H1 (cell line): ENCODE data around the gene FHDC1. TPM values are rescaled to one million over a fixed set of nuclear protein-coding genes. Genes with fewer than 3 reads are reported as not detected.

Experiments
- CTCF ChIA-PET: fragments of 300-600 bp; sonication (Branson Sonifier 250); formaldehyde crosslinking; loops from one replicate; lab custom pipeline; 2021; ENCODE audit not compliant: partially characterized antibody; lab: Charles Lee
- POLR2A ChIA-PET: fragments of 300-600 bp; sonication (Branson Sonifier 250); formaldehyde crosslinking; loops from one replicate; lab custom pipeline; 2021; ENCODE audit warnings: inconsistent platforms; ENCODE audit not compliant: partially characterized antibody; lab: Charles Lee
- DNase-seq, 2 experiments: peaks; one replicate each; pipeline versions ENCODE4 v3.0.0 to v3.0.0-alpha.2; 2010 to 2022; ENCODE audit warnings: low spot score in 2 of 2, low read depth in 1 of 2, mixed read lengths in 1 of 2
- FAIRE-seq: peaks from 2 replicates; lab custom pipeline; 2011; peaks lifted over from hg19 to GRCh38; lab: Jason Lieb, UNC
- H2AFZ ChIP-seq: 2 replicates; pipeline ENCODE4 v1.8.1; 2012; ENCODE audit warnings: low read length, inconsistent platforms
- H2AK5ac ChIP-seq: 2 replicates; pipeline ENCODE4 v1.6.1; 2013; ENCODE audit warnings: low read depth, low read length
- H2BK120ac ChIP-seq: replicated peaks from 2 replicates; pipeline ENCODE3; 2013; ENCODE audit warnings: low read depth, low read length, inconsistent platforms
- H2BK12ac ChIP-seq: 2 replicates; pipeline ENCODE4 v1.6.1; 2013; ENCODE audit warnings: low read depth, low read length
- H2BK15ac ChIP-seq: 2 replicates; pipeline ENCODE4 v1.6.1; 2013; ENCODE audit warnings: low read length
- H2BK20ac ChIP-seq: 2 replicates; pipeline ENCODE4 v1.6.1; 2013; ENCODE audit warnings: low read length
- H2BK5ac ChIP-seq: 2 replicates; pipeline ENCODE4 v1.6.1; 2013; ENCODE audit warnings: low read depth, low read length
- H3K14ac ChIP-seq: 2 replicates; pipeline ENCODE4 v1.6.1; 2013; ENCODE audit warnings: inconsistent platforms; ENCODE audit not compliant: insufficient read length
- H3K18ac ChIP-seq: 2 replicates; pipeline ENCODE4 v1.6.1; 2013; ENCODE audit warnings: low read length; ENCODE audit errors: extremely low read depth
- H3K23ac ChIP-seq: 2 replicates; pipeline ENCODE4 v1.6.1; 2013; ENCODE audit warnings: inconsistent platforms; ENCODE audit not compliant: insufficient read length
- H3K23me2 ChIP-seq: 2 replicates; pipeline ENCODE4 v1.6.1; 2013; ENCODE audit warnings: low read depth, low read length
- H3K27ac ChIP-seq: 2 replicates; pipeline ENCODE4 v1.6.1; 2011; ENCODE audit warnings: low read depth, low read length, inconsistent platforms
- H3K27me3 ChIP-seq, 4 experiments: replicated peaks in 1 of 4; 1 replicate in 1 of 4; 2 replicates in 3 of 4; pipeline versions ENCODE4 v1.6.1 to v1.8.1; 2011 to 2013; ENCODE audit warnings: low read length in 3 of 4, mild to moderate bottlenecking in 3 of 4, inconsistent platforms in 2 of 4, mixed read lengths in 2 of 4, moderate library complexity in 1 of 4; ENCODE audit not compliant: control insufficient read depth in 3 of 4, insufficient read depth in 3 of 4; ENCODE audit errors: extremely low read depth in 1 of 4
- H3K36me3 ChIP-seq, 4 experiments: 2 replicates each; pipeline versions ENCODE4 v1.6.1 to v1.8.1; 2011 to 2013; ENCODE audit warnings: mild to moderate bottlenecking in 4 of 4, low read length in 3 of 4, moderate library complexity in 2 of 4, control low read depth in 1 of 4, inconsistent platforms in 1 of 4; ENCODE audit not compliant: insufficient read depth in 4 of 4, control insufficient read depth in 2 of 4
- H3K4ac ChIP-seq: replicated peaks from 2 replicates; pipeline ENCODE3; 2013; ENCODE audit warnings: low read length, low read depth, mixed read lengths, inconsistent platforms; ENCODE audit not compliant: insufficient read length
- H3K4me1 ChIP-seq, 4 experiments: replicated peaks in 1 of 4; 1 replicate in 1 of 4; 2 replicates in 3 of 4; pipeline versions ENCODE4 v1.6.1 to v1.8.1; 2011 to 2013; ENCODE audit warnings: low read length in 3 of 4, inconsistent platforms in 2 of 4, mixed read lengths in 1 of 4; ENCODE audit not compliant: insufficient read depth in 4 of 4, control insufficient read depth in 3 of 4
- H3K4me2 ChIP-seq, 2 experiments: 2 replicates each; pipeline versions ENCODE4 v1.6.1 to v1.8.1; 2011 to 2013; ENCODE audit warnings: low read depth in 2 of 2, low read length in 2 of 2, control low read depth in 1 of 2, inconsistent platforms in 1 of 2, mild to moderate bottlenecking in 1 of 2; ENCODE audit not compliant: insufficient read depth in 1 of 2
- H3K4me3 ChIP-seq, 4 experiments: fragments of 200-600, 300-600 bp in 1 of 4; sonication (generic), shearing (Covaris generic), sonication (Bioruptor Twin) in 1 of 4; 2 replicates each; pipeline versions ENCODE4 v1.5.1 to v1.8.1; 2011 to 2016; ENCODE audit warnings: low read length in 4 of 4, low read depth in 3 of 4, control low read depth in 2 of 4, inconsistent platforms in 2 of 4, mild to moderate bottlenecking in 2 of 4, mixed read lengths in 1 of 4, moderate library complexity in 1 of 4; ENCODE audit not compliant: insufficient read depth in 2 of 4; ENCODE audit errors: extremely low read depth in 1 of 4
- H3K56ac ChIP-seq: replicated peaks from 2 replicates; pipeline ENCODE3; 2013; ENCODE audit warnings: low read depth, mild to moderate bottlenecking, mixed read lengths, low read length, inconsistent platforms; ENCODE audit not compliant: insufficient read length
- H3K79me1 ChIP-seq: 2 replicates; pipeline ENCODE4 v1.6.1; 2013; ENCODE audit warnings: low read depth, low read length, control low read depth
- H3K79me2 ChIP-seq, 2 experiments: 2 replicates each; pipeline versions ENCODE4 v1.6.1 to v1.8.1; 2012 to 2013; ENCODE audit warnings: low read length in 2 of 2, mild to moderate bottlenecking in 2 of 2, inconsistent platforms in 1 of 2; ENCODE audit not compliant: insufficient read depth in 2 of 2, control insufficient read depth in 1 of 2
- H3K9ac ChIP-seq, 4 experiments: replicated peaks in 1 of 4; 1 replicate in 1 of 4; 2 replicates in 3 of 4; pipeline versions ENCODE4 v1.6.1 to v1.8.1; 2011 to 2013; ENCODE audit warnings: low read depth in 3 of 4, low read length in 3 of 4, control low read depth in 2 of 4, mild to moderate bottlenecking in 2 of 4, moderate library complexity in 2 of 4, inconsistent platforms in 1 of 4; ENCODE audit errors: extremely low read depth in 1 of 4
- H3K9me3 ChIP-seq, 2 experiments: 2 replicates each; pipeline versions ENCODE4 v1.6.1 to v1.8.1; 2012 to 2013; ENCODE audit warnings: mild to moderate bottlenecking in 2 of 2, moderate library complexity in 2 of 2, control low read depth in 1 of 2, inconsistent platforms in 1 of 2, low read depth in 1 of 2, low read length in 1 of 2, mixed read lengths in 1 of 2; ENCODE audit not compliant: insufficient read depth in 2 of 2
- H4K20me1 ChIP-seq, 2 experiments: replicated peaks in 1 of 2; 2 replicates each; pipeline versions ENCODE3 to v1.8.1; 2011 to 2013; ENCODE audit warnings: inconsistent platforms in 2 of 2, low read length in 2 of 2, mild to moderate bottlenecking in 1 of 2; ENCODE audit not compliant: insufficient read depth in 2 of 2, control insufficient read depth in 1 of 2
- H4K5ac ChIP-seq: 2 replicates; pipeline ENCODE4 v1.6.1; 2013; ENCODE audit warnings: low read length, low read depth, mixed read lengths, inconsistent platforms; ENCODE audit not compliant: insufficient read length
- H4K8ac ChIP-seq: 2 replicates; pipeline ENCODE4 v1.8.0; 2013; ENCODE audit warnings: mild to moderate bottlenecking, moderate library complexity, low read length, inconsistent platforms; ENCODE audit not compliant: insufficient read depth; ENCODE audit errors: extremely low read depth
- H4K91ac ChIP-seq: replicated peaks from 2 replicates; pipeline ENCODE3; 2013; ENCODE audit warnings: low read length, mixed read lengths, inconsistent platforms; ENCODE audit not compliant: insufficient read length
- WGBS, 2 experiments: shearing (Covaris generic) in 1 of 2; methylation state at CpG; one replicate each; pipeline versions ENCODE4 v1.1.6 to v1.1.7; 2013 to 2015; ENCODE audit warnings: low lambda C conversion rate in 2 of 2, mixed read lengths in 2 of 2, inconsistent platforms in 1 of 2, low coverage in 1 of 2, missing lambda C conversion rate in 1 of 2; ENCODE audit not compliant: insufficient replicate concordance in 2 of 2, insufficient coverage in 1 of 2, insufficient read length in 1 of 2; ENCODE audit errors: extremely low coverage in 1 of 2, missing lambda C conversion rate in 1 of 2; 5-methylcytosine and 5-hydroxymethylcytosine counted together
- polyA plus RNA-seq, 7 experiments: library from polyadenylated mRNA; depleted of rRNA in 3 of 7; stranded (reverse) in 5 of 7; unstranded in 2 of 7; fragments of >200 nt in 5 of 7; fragments of 200-250 nt in 2 of 7; gene quantifications; 1 replicate in 5 of 7; 2 replicates in 1 of 7; 4 replicates in 1 of 7; pipeline versions ENCODE4 v1.2.1 to v1.2.3, GENCODE V29; 2011 to 2013; ENCODE audit warnings: missing spikeins in 2 of 7, mixed read lengths in 2 of 7
- total RNA-seq: library from RNA; stranded (reverse); fragmentation: NEBNext Ultra II Directional; extraction: Animal tissue kit (Norgen Biotek cat#: 25700); gene quantifications from 2 replicates; pipeline ENCODE4 v1.2.1, GENCODE V29; 2021
- TF ChIP-seq, protein P1 (sequence below): IDR thresholded peaks from 2 replicates; pipeline ENCODE4 v1.6.1; 2012; ENCODE audit warnings: inconsistent platforms

Gene FHDC1
- total and polyA plus RNA-seq, 2 of the 8 experiments (the other 6 are each of a cell fraction or from before 2014, with no cell fraction given) = 6.4 to 28.6 TPM

DNA sequence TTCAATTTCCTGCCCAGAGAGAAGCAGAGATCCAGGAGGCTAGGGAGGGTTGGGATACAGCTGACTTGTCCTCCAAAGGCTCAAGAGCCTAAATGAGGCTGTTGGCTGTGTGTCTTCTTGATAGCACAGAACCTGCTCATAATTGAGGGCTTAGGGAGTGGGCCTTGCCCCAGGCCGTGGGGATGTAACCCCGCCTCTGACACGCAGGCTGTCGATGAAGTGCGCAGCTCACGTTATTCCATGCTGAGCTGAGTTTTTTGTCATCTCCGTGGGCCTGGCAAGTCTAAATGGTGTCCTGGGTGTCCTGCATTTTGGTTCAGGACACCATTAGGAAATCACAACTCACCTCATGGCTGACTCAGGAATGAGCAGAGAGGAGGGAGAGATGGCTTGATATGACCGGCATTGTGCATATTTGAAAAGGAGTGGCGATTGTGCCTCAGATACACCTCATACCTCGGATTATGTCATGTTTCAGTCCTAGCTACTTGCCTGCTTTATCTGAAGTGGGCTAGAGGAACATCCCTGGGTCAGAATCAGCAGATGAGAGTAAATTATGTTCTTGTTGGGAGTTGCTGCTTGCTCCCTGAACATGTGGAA is 43.7 kb downstream of the FHDC1 start:
- no peak for DNase-seq
- Histone ChIP-seq H2BK120ac (no peak overlapping the region), H3K9ac (peak overlapping the region in 1 of 4 experiments; percentile 10; a peak in 1 of 7 replicates), H2AFZ (no peak overlapping the region), H4K8ac (no peak overlapping the region), H2BK20ac (no peak overlapping the region), H4K91ac (no peak overlapping the region), H3K79me1 (no peaks in the 10 kb centered on the region), H3K27me3 (no peaks in the 10 kb centered on the region), H3K27ac (no peak overlapping the region; the same call in 1 of the 2 replicates)
- POLR2A ChIA-PET = interaction anchor here (1.2 to 1.8 kb wide), 4 partner anchors 9 to 44 kb away, joined by 3 to 5 read pairs (median 4); partner anchors contain the start of gene FHDC1
- TF ChIP-seq, protein P1, sequence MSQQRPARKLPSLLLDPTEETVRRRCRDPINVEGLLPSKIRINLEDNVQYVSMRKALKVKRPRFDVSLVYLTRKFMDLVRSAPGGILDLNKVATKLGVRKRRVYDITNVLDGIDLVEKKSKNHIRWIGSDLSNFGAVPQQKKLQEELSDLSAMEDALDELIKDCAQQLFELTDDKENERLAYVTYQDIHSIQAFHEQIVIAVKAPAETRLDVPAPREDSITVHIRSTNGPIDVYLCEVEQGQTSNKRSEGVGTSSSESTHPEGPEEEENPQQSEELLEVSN = no peak
- TF ChIP-seq, all 59 proteins: peak for 0
- H3K23me2 ChIP-seq = no peaks in the 10 kb centered on the region
- H3K23ac ChIP-seq = no peak overlapping the region
- H3K9me3 ChIP-seq = no peaks in the 10 kb centered on the region
- WGBS, 2 experiments = 86% methylated on average over 10 of the region's 10 CpGs; no CpG with 5 or more reads in 1 of the 2 experiments
- H3K4me2 ChIP-seq = no peak overlapping the region
- no peak for FAIRE-seq
- no peak overlapping the region for H2AK5ac ChIP-seq
- no peak overlapping the region for H3K56ac ChIP-seq
- no peak overlapping the region for H3K14ac ChIP-seq
- H4K5ac ChIP-seq = no peak overlapping the region
- H3K4ac ChIP-seq = no peak overlapping the region
- H3K36me3 ChIP-seq = peaks cover 0 to 10% (median 3%) of the 10 kb centered on the region in 4 experiments; a peak in 3 of 8 replicates
- H2BK15ac ChIP-seq = no peak overlapping the region
- peaks cover 3 to 7% (median 4%) of the 10 kb centered on the region in 4 experiments for H3K4me1 ChIP-seq
- CTCF ChIA-PET = interaction anchor here (0.6 to 1.9 kb wide), 8 partner anchors 9 to 152 kb away, joined by 3 to 5 read pairs (median 4); no protein-coding TSS in a partner anchor
- 0 out of 2 replicates have a peak overlapping the region, but pooled peaks have one; percentile 20 for H3K18ac ChIP-seq
- H4K20me1 ChIP-seq = peaks cover 0 to 2% of the 10 kb centered on the region in 2 experiments
- H3K4me3 ChIP-seq = no peak overlapping the region
- H2BK5ac ChIP-seq = no peak overlapping the region
- H3K79me2 ChIP-seq = no peaks in the 10 kb centered on the region
- H2BK12ac ChIP-seq = no peak overlapping the region; the same call in 1 of the 2 replicates
